ENCODE data around the gene ARHGAP15. TPM values are rescaled to one million over a fixed set of nuclear protein-coding genes. Genes with fewer than 3 reads are reported as not detected.
A peak's percentile ranks its signal among the peaks of the same experiment; 100 is the strongest.

The ARHGAP15 gene
- total RNA-seq, 1 experiment from 2014 or later, result not detected

GRCh38 chr2:143347271-143347695 lies 218.1 kb downstream of the ARHGAP15 start:
- CTCF ChIA-PET, result no interaction called here
- Histone ChIP-seq H3K4me1 (replicated peaks; ENCODE audit: insufficient read depth) (no peaks in the 10 kb centered on the region), H3K9me3 (ENCODE audit: insufficient read depth, low read depth) (no peaks in the 10 kb centered on the region), H2AFZ (no peak overlapping the region), H4K20me1 (ENCODE audit: insufficient read depth) (no peaks in the 10 kb centered on the region), H3K9me2 (ENCODE audit: insufficient read depth) (no peaks in the 10 kb centered on the region), H3K4me3 (no peak overlapping the region), H3K36me3 (ENCODE audit: low read depth) (no peaks in the 10 kb centered on the region), H3K4me2 (no peak overlapping the region), H3K79me2 (ENCODE audit: low read depth) (no peaks in the 10 kb centered on the region), H3K27ac (no peak overlapping the region), H3F3A (ENCODE audit: insufficient read depth, low read depth) (no peaks in the 10 kb centered on the region), H3K27me3 (ENCODE audit: insufficient read depth, low read depth) (no peaks in the 10 kb centered on the region)
- POLR2A ChIA-PET (ENCODE audit: unreplicated experiment), result no interaction called here
- no peak for DNase-seq
- TF ChIP-seq CTCF (conservative IDR thresholded peaks at IDR 0.05), result no peak
- TF ChIP-seq EZH2 (IDR thresholded peaks at IDR 0.05; ENCODE audit: low read depth), result no peak
- intact Hi-C loops (cut with micrococcal nuclease; ENCODE audit: unreplicated experiment), result no loop called here
- BruUV-seq (replicated peaks), result no TSS peak

GRCh38 chr2:143347901-143348414 lies 218.7 kb downstream of the ARHGAP15 start:
- ChIA-PET POLR2A (ENCODE audit: unreplicated experiment) (no interaction called here), CTCF (no interaction called here)
- no peaks in the 10 kb centered on the region for H3K9me2 ChIP-seq (ENCODE audit: insufficient read depth)
- H3F3A ChIP-seq (ENCODE audit: insufficient read depth, low read depth), result no peaks in the 10 kb centered on the region
- no peaks in the 10 kb centered on the region for H3K9me3 ChIP-seq (ENCODE audit: insufficient read depth, low read depth)
- no peak overlapping the region for H3K4me2 ChIP-seq
- H3K36me3 ChIP-seq (ENCODE audit: low read depth), result no peaks in the 10 kb centered on the region
- no TSS peak for BruUV-seq (replicated peaks)
- H3K79me2 ChIP-seq (ENCODE audit: low read depth), result no peaks in the 10 kb centered on the region
- TF ChIP-seq CTCF (conservative IDR thresholded peaks at IDR 0.05) (no peak), EZH2 (IDR thresholded peaks at IDR 0.05; ENCODE audit: low read depth) (no peak)
- no peaks in the 10 kb centered on the region for H3K4me1 ChIP-seq (replicated peaks; ENCODE audit: insufficient read depth)
- intact Hi-C loops (cut with micrococcal nuclease; ENCODE audit: unreplicated experiment), result no loop called here
- H3K27ac ChIP-seq, result no peak overlapping the region
- H3K27me3 ChIP-seq (ENCODE audit: insufficient read depth, low read depth), result no peaks in the 10 kb centered on the region
- no peaks in the 10 kb centered on the region for H4K20me1 ChIP-seq (ENCODE audit: insufficient read depth)
- no peak for DNase-seq
- no peak overlapping the region for H2AFZ ChIP-seq
- H3K4me3 ChIP-seq, result no peak overlapping the region

DNA sequence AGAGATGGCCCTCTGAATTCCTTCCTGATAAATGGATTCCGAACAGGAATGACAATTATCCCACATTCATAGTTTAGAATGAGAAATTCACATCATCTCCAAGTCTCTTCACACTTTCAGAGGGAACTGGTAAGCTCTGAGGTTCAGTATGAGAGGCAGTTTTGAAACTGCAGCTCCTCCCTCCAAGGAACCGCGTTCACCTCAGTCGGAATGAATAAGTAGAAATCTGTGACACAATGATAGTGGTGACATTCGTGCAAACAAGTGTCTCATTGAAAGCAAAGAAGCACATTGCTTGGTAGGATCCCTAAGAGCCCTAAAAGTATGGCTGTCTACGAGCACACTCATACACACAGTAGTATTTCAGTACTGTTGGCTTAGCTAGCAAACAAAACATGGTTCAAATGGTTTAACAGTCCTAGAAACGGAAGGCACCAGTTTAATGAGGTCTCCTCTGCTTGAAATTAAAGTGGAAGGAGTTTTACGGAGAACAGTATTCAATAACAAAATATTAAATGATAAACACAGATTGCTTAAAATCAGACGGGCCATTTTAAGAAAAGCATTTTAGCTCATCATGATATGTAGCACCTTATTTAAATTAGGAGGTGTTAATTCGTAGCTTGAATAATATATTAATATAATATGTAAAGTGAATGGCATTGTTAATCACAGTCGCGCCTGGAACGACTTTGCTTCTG lies 225.0 kb downstream of the ARHGAP15 start:
- no peak overlapping the region for H3K27ac ChIP-seq
- H3K27me3 ChIP-seq (ENCODE audit: insufficient read depth, low read depth), result no peaks in the 10 kb centered on the region
- TF ChIP-seq CTCF (conservative IDR thresholded peaks at IDR 0.05) (no peak), EZH2 (IDR thresholded peaks at IDR 0.05; ENCODE audit: low read depth) (no peak)
- intact Hi-C loops (cut with micrococcal nuclease; ENCODE audit: unreplicated experiment), result no loop called here
- 0 out of 2 replicates have a peak overlapping the region, but pooled peaks have one; percentile 15 for H2AFZ ChIP-seq
- H3K79me2 ChIP-seq (ENCODE audit: low read depth), result no peaks in the 10 kb centered on the region
- BruUV-seq (replicated peaks), result no TSS peak
- H3K4me2 ChIP-seq, result no peak overlapping the region
- no peaks in the 10 kb centered on the region for H4K20me1 ChIP-seq (ENCODE audit: insufficient read depth)
- H3K9me3 ChIP-seq (ENCODE audit: insufficient read depth, low read depth), result no peaks in the 10 kb centered on the region
- H3K4me3 ChIP-seq, result no peak overlapping the region
- ChIA-PET POLR2A (ENCODE audit: unreplicated experiment) (no interaction called here), CTCF (no interaction called here)
- H3K9me2 ChIP-seq (ENCODE audit: insufficient read depth), result no peaks in the 10 kb centered on the region
- no peaks in the 10 kb centered on the region for H3K36me3 ChIP-seq (ENCODE audit: low read depth)
- DNase-seq, result no peak
- no peaks in the 10 kb centered on the region for H3K4me1 ChIP-seq (replicated peaks; ENCODE audit: insufficient read depth)
- H3F3A ChIP-seq (ENCODE audit: insufficient read depth, low read depth), result no peaks in the 10 kb centered on the region
